GM18526 (cell line): ENCODE measurements around the gene RPA4.

Source experiments
- POLR2A ChIP-seq: IDR thresholded peaks from 3 replicates; pipeline ENCODE4 v1.6.1; 2011; ENCODE audit not compliant: insufficient read length; ENCODE audit errors: extremely low read depth

Gene RPA4

DNA sequence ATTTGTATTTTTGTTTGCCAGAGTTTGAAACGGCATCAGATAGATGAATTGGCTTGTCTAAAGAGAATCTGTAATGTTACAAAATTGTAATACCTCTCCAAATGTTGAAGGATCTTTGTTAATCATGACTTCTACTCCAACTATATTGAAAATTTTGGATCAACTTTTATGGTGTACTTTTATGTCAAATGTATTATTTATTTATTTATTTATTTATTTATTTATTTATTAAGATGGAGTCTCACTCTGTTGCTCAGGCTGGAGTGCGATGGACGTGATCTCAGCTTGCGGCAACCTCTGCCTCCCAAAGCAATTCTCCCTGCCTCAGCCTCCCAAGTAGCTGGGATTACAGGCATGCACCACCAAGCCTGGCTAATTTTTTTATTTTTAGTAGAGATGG lies 36.0 kb downstream of the RPA4 start:
- TF ChIP-seq POLR2A: no peak

DNA sequence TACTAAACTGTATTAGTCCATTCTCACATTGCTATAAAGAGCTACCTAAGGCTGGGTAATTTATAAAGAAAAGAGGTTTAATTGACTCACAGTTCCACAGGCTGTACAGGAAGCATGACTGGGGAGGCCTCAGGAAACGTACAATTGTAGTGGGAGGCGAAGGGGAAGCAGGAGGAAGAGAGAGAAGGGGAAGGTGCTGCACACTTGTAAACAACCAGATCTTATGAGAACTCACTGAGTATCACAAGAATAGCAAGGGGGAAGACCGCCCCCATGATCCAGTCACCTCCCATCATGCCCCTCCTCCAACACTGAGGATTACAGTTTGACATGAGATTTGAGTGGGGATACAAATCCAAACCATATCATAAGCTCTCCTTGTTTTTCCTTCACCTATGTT lies 40.9 kb downstream of the RPA4 start:
- no peak for TF ChIP-seq POLR2A

DNA sequence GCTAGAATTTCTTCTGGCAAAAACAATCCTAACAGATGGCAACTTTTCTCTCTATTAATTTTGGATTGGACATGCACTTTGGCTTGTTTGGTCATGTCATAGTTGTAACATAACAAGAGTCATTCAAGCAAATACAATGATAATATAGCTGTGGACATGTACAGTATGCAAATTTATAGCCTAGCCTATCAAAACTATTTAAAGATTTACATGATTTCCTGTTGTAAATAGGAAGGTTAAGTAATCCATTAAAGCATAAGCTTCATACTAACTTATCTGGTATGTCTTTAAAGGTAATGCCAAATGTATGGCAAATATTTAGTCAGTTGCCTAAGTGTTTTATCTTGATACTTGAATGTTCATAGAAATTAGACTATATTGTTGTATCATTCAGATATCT lies 45.3 kb downstream of the RPA4 start:
- no peak for TF ChIP-seq POLR2A
